C4-2B (cell line): ENCODE data around the gene ANKIB1.

Experiments used
- ZFX ChIP-seq: fragments of 450-650 bp; IDR thresholded peaks from 2 replicates; pipeline ENCODE4 v1.6.1; 2017
- TF ChIP-seq, protein P1 (sequence below): fragments of 450-650 bp; conservative IDR thresholded peaks from 2 replicates; pipeline ENCODE4 v1.5.1; 2017; ENCODE audit warnings: mild to moderate bottlenecking

DNA sequence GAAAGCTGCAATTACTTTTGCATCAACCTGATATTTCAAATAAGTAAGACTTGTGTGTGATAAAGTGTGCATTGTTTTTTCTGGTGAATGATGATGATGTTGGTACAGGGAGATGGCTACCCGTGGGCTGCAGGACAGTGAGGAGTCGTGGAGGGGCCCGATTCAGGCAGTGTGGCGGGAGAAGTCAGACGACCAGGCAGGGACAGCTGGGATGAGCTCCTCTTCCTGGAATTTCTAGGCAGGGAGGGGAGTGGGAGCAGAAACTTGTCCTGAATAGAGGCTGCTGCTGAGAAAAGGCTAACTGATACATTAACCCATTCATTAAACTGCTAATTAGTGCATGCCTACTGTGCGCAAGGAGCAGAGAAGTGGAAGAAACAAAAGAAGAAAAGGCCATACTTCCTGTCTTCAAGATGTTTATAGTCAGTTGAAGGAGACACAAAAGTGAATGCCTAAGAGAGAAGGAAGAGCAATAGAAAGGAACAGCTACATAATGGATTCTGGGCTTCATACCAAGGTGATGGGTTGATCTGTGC is 192.2 kb downstream of the ANKIB1 start:
- TF ChIP-seq, protein P1, sequence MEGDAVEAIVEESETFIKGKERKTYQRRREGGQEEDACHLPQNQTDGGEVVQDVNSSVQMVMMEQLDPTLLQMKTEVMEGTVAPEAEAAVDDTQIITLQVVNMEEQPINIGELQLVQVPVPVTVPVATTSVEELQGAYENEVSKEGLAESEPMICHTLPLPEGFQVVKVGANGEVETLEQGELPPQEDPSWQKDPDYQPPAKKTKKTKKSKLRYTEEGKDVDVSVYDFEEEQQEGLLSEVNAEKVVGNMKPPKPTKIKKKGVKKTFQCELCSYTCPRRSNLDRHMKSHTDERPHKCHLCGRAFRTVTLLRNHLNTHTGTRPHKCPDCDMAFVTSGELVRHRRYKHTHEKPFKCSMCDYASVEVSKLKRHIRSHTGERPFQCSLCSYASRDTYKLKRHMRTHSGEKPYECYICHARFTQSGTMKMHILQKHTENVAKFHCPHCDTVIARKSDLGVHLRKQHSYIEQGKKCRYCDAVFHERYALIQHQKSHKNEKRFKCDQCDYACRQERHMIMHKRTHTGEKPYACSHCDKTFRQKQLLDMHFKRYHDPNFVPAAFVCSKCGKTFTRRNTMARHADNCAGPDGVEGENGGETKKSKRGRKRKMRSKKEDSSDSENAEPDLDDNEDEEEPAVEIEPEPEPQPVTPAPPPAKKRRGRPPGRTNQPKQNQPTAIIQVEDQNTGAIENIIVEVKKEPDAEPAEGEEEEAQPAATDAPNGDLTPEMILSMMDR = no peak
- no peak for TF ChIP-seq ZFX
